Fibroblast of lung (primary cell): ENCODE results near the gene ZC3HAV1. TPM values are rescaled to one million over a fixed set of nuclear protein-coding genes. Genes with fewer than 3 reads are reported as not detected.
"Not testable (repeated sequence)": the region's sequence is repeated elsewhere in the genome, so short reads cannot be mapped to it uniquely, and the experiment has no call there.

Experiments
- DNase-seq, 2 donors: peaks; one replicate each; pipeline versions ENCODE4 v3.0.0 to v3.0.0-alpha.2; 2010; ENCODE audit warnings: low read depth in 2 of 2
- H2AFZ ChIP-seq: 2 replicates; pipeline ENCODE4 v1.5.1; 2012; ENCODE audit warnings: low read length, control low read depth, inconsistent platforms
- H3K27ac ChIP-seq: 2 replicates; pipeline ENCODE4 v1.5.1; 2011; ENCODE audit warnings: low read length, control low read depth; ENCODE audit not compliant: insufficient read depth
- H3K27me3 ChIP-seq: 2 replicates; pipeline ENCODE4 v1.5.1; 2011; ENCODE audit warnings: mild to moderate bottlenecking, low read length; ENCODE audit not compliant: control insufficient read depth, insufficient read depth
- H3K36me3 ChIP-seq: 2 replicates; pipeline ENCODE4 v1.5.1; 2011; ENCODE audit warnings: low read length; ENCODE audit not compliant: control insufficient read depth, insufficient read depth
- H3K4me1 ChIP-seq: 2 replicates; pipeline ENCODE4 v1.5.1; 2011; ENCODE audit warnings: low read length; ENCODE audit not compliant: control insufficient read depth, insufficient read depth; ENCODE audit errors: extremely low read depth
- H3K4me2 ChIP-seq: 2 replicates; pipeline ENCODE4 v1.5.1; 2011; ENCODE audit warnings: low read length, control low read depth; ENCODE audit not compliant: insufficient read depth; ENCODE audit errors: extremely low read depth
- H3K4me3 ChIP-seq, 4 experiments: fragments of 200-600 bp in 1 of 4; sonication (generic) in 1 of 4; replicated peaks in 1 of 4; 2 replicates each; pipeline ENCODE4 v1.5.1; 2011 to 2016; ENCODE audit warnings: low read length in 4 of 4, low read depth in 3 of 4, mild to moderate bottlenecking in 3 of 4, control low read depth in 2 of 4, inconsistent platforms in 1 of 4, mixed read lengths in 1 of 4; ENCODE audit not compliant: insufficient read depth in 1 of 4; ENCODE audit errors: control extremely low read depth in 1 of 4
- H3K79me2 ChIP-seq: 2 replicates; pipeline ENCODE4 v1.5.1; 2012; ENCODE audit warnings: mild to moderate bottlenecking, low read length, inconsistent platforms; ENCODE audit not compliant: control insufficient read depth, insufficient read depth
- H3K9ac ChIP-seq: 2 replicates; pipeline ENCODE4 v1.5.1; 2011; ENCODE audit warnings: mild to moderate bottlenecking, low read length, control low read depth; ENCODE audit not compliant: insufficient read depth
- H3K9me3 ChIP-seq: 2 replicates; pipeline ENCODE4 v1.5.1; 2012; ENCODE audit warnings: low read depth, low read length; ENCODE audit not compliant: control insufficient read depth, insufficient read depth
- H4K20me1 ChIP-seq: 2 replicates; pipeline ENCODE4 v1.5.1; 2011; ENCODE audit warnings: low read length; ENCODE audit not compliant: control insufficient read depth, insufficient read depth; ENCODE audit errors: extremely low read depth
- CTCF ChIP-seq, 2 donors: IDR thresholded peaks in 1 of 2; conservative IDR thresholded peaks in 1 of 2; 1 replicate in 1 of 2; 2 replicates in 1 of 2; pipeline ENCODE4 v1.5.1; 2011 to 2012; ENCODE audit warnings: low read length in 2 of 2, control low read depth in 1 of 2, inconsistent platforms in 1 of 2, low read depth in 1 of 2, mild to moderate bottlenecking in 1 of 2
- EZH2 ChIP-seq: IDR thresholded peaks from 2 replicates; pipeline ENCODE4 v1.5.1; 2012; ENCODE audit warnings: low read length, control low read depth, mild to moderate bottlenecking; ENCODE audit errors: missing control alignments
- polyA plus RNA-seq, 2 donors: library from polyadenylated mRNA; depleted of rRNA in 1 of 2; stranded (reverse) in 1 of 2; unstranded in 1 of 2; fragments of >200 nt; gene quantifications; 2 replicates each; pipeline ENCODE4 v1.2.1, GENCODE V29; 2011 to 2012; ENCODE audit warnings: missing spikeins in 1 of 2
- total RNA-seq: library from RNA; depleted of rRNA; stranded (reverse); fragments of >200 nt; gene quantifications from 2 replicates; pipeline ENCODE4 v1.2.1, GENCODE V29; 2014

Gene ZC3HAV1
- total and polyA plus RNA-seq, 2 donors (not counting 1 experiment from before 2014, with no cell fraction given), result 24.8 to 28.8 TPM

- Histone ChIP-seq H4K20me1 (no peaks in the 10 kb centered on the region), H3K4me2 (no peak overlapping the region), H3K79me2 (no peaks in the 10 kb centered on the region), H3K9me3 (no peaks in the 10 kb centered on the region), H3K27ac (no peak overlapping the region), H3K4me3 (no peak overlapping the region), H3K9ac (no peak overlapping the region), H2AFZ (no peak overlapping the region), H3K4me1 (peaks cover 2% of the 10 kb centered on the region), H3K36me3 (peaks cover 14% of the 10 kb centered on the region), H3K27me3 (no peaks in the 10 kb centered on the region)
- TF ChIP-seq CTCF (conservative IDR thresholded peaks at IDR 0.05 in 1 of 2, IDR thresholded peaks at IDR 0.05 in 1 of 2; ENCODE audit: low read depth in 1 of 2, low read length in 2 of 2), result no peak
- no peak for TF ChIP-seq EZH2
- DNase-seq, result no peak
Observed at GRCh38 chr7:139078911-139079310, 30.6 kb downstream of the ZC3HAV1 start.

GRCh38 chr7:139078399-139078798 is 31.1 kb downstream of the ZC3HAV1 start:
- Histone ChIP-seq H3K4me2 (no peak overlapping the region), H3K27me3 (no peaks in the 10 kb centered on the region), H3K79me2 (no peaks in the 10 kb centered on the region), H3K9ac (no peak overlapping the region), H3K4me1 (peaks cover 2% of the 10 kb centered on the region), H4K20me1 (no peaks in the 10 kb centered on the region), H3K4me3 (no peak overlapping the region), H2AFZ (no peak overlapping the region), H3K9me3 (no peaks in the 10 kb centered on the region), H3K36me3 (peaks cover 12% of the 10 kb centered on the region), H3K27ac (no peak overlapping the region)
- TF ChIP-seq EZH2 (no peak), CTCF (conservative IDR thresholded peaks at IDR 0.05 in 1 of 2, IDR thresholded peaks at IDR 0.05 in 1 of 2; ENCODE audit: low read depth in 1 of 2, low read length in 2 of 2) (no peak)
- DNase-seq, result peak; percentile 22 to 28

- not testable (repeated sequence) for DNase-seq, H3K27me3 ChIP-seq, H3K4me3 ChIP-seq, H2AFZ ChIP-seq, H3K4me2 ChIP-seq, H4K20me1 ChIP-seq, H3K9ac ChIP-seq, H3K79me2 ChIP-seq, H3K27ac ChIP-seq, H3K9me3 ChIP-seq, H3K4me1 ChIP-seq
- H3K36me3 ChIP-seq, result peaks cover 12% of the 10 kb centered on the region
Observed at GRCh38 chr7:139077706-139078105, 31.8 kb downstream of the ZC3HAV1 start.
